Fibroblast of lung (primary cell): ENCODE measurements around the gene TUBB3. TPM values are rescaled to one million over a fixed set of nuclear protein-coding genes. Genes with fewer than 3 reads are reported as not detected.

Experiments used
- DNase-seq, 2 donors: peaks; one replicate each; pipeline versions ENCODE4 v3.0.0 to v3.0.0-alpha.2; 2010; ENCODE audit warnings: low read depth in 2 of 2
- H2AFZ ChIP-seq: 2 replicates; pipeline ENCODE4 v1.5.1; 2012; ENCODE audit warnings: low read length, control low read depth, inconsistent platforms
- H3K27ac ChIP-seq: 2 replicates; pipeline ENCODE4 v1.5.1; 2011; ENCODE audit warnings: low read length, control low read depth; ENCODE audit not compliant: insufficient read depth
- H3K27me3 ChIP-seq: 2 replicates; pipeline ENCODE4 v1.5.1; 2011; ENCODE audit warnings: mild to moderate bottlenecking, low read length; ENCODE audit not compliant: control insufficient read depth, insufficient read depth
- H3K36me3 ChIP-seq: 2 replicates; pipeline ENCODE4 v1.5.1; 2011; ENCODE audit warnings: low read length; ENCODE audit not compliant: control insufficient read depth, insufficient read depth
- H3K4me1 ChIP-seq: 2 replicates; pipeline ENCODE4 v1.5.1; 2011; ENCODE audit warnings: low read length; ENCODE audit not compliant: control insufficient read depth, insufficient read depth; ENCODE audit errors: extremely low read depth
- H3K4me2 ChIP-seq: 2 replicates; pipeline ENCODE4 v1.5.1; 2011; ENCODE audit warnings: low read length, control low read depth; ENCODE audit not compliant: insufficient read depth; ENCODE audit errors: extremely low read depth
- H3K4me3 ChIP-seq, 4 experiments: fragments of 200-600 bp in 1 of 4; sonication (generic) in 1 of 4; replicated peaks in 1 of 4; 2 replicates each; pipeline ENCODE4 v1.5.1; 2011 to 2016; ENCODE audit warnings: low read length in 4 of 4, low read depth in 3 of 4, mild to moderate bottlenecking in 3 of 4, control low read depth in 2 of 4, inconsistent platforms in 1 of 4, mixed read lengths in 1 of 4; ENCODE audit not compliant: insufficient read depth in 1 of 4; ENCODE audit errors: control extremely low read depth in 1 of 4
- H3K79me2 ChIP-seq: 2 replicates; pipeline ENCODE4 v1.5.1; 2012; ENCODE audit warnings: mild to moderate bottlenecking, low read length, inconsistent platforms; ENCODE audit not compliant: control insufficient read depth, insufficient read depth
- H3K9ac ChIP-seq: 2 replicates; pipeline ENCODE4 v1.5.1; 2011; ENCODE audit warnings: mild to moderate bottlenecking, low read length, control low read depth; ENCODE audit not compliant: insufficient read depth
- H3K9me3 ChIP-seq: 2 replicates; pipeline ENCODE4 v1.5.1; 2012; ENCODE audit warnings: low read depth, low read length; ENCODE audit not compliant: control insufficient read depth, insufficient read depth
- H4K20me1 ChIP-seq: 2 replicates; pipeline ENCODE4 v1.5.1; 2011; ENCODE audit warnings: low read length; ENCODE audit not compliant: control insufficient read depth, insufficient read depth; ENCODE audit errors: extremely low read depth
- CTCF ChIP-seq, 2 donors: IDR thresholded peaks in 1 of 2; conservative IDR thresholded peaks in 1 of 2; 1 replicate in 1 of 2; 2 replicates in 1 of 2; pipeline ENCODE4 v1.5.1; 2011 to 2012; ENCODE audit warnings: low read length in 2 of 2, control low read depth in 1 of 2, inconsistent platforms in 1 of 2, low read depth in 1 of 2, mild to moderate bottlenecking in 1 of 2
- EZH2 ChIP-seq: IDR thresholded peaks from 2 replicates; pipeline ENCODE4 v1.5.1; 2012; ENCODE audit warnings: low read length, control low read depth, mild to moderate bottlenecking; ENCODE audit errors: missing control alignments
- polyA plus RNA-seq, 2 donors: library from polyadenylated mRNA; depleted of rRNA in 1 of 2; stranded (reverse) in 1 of 2; unstranded in 1 of 2; fragments of >200 nt; gene quantifications; 2 replicates each; pipeline ENCODE4 v1.2.1, GENCODE V29; 2011 to 2012; ENCODE audit warnings: missing spikeins in 1 of 2
- total RNA-seq: library from RNA; depleted of rRNA; stranded (reverse); fragments of >200 nt; gene quantifications from 2 replicates; pipeline ENCODE4 v1.2.1, GENCODE V29; 2014

Gene TUBB3
- total and polyA plus RNA-seq, 2 donors (not counting 1 experiment from before 2014, with no cell fraction given) = 134 to 294 TPM

GRCh38 chr16:89972244-89973234, 49.4 kb downstream of the TUBB3 start:
- DNase-seq = peak; percentile 80 to 89
- no peak for TF ChIP-seq EZH2
- no peak for TF ChIP-seq CTCF (conservative IDR thresholded peaks at IDR 0.05 in 1 of 2, IDR thresholded peaks at IDR 0.05 in 1 of 2; ENCODE audit: low read depth in 1 of 2, low read length in 2 of 2)
- Histone ChIP-seq H3K4me2 (peak overlapping the region; percentile 87), H3K9ac (peak overlapping the region; percentile 96), H3K27me3 (no peaks in the 10 kb centered on the region), H3K79me2 (peaks cover 48% of the 10 kb centered on the region), H3K4me1 (peaks cover 4% of the 10 kb centered on the region), H3K9me3 (no peaks in the 10 kb centered on the region), H3K27ac (peak overlapping the region; percentile 91), H2AFZ (peak overlapping the region; percentile 91), H3K36me3 (no peaks in the 10 kb centered on the region), H4K20me1 (no peaks in the 10 kb centered on the region), H3K4me3 (peak overlapping the region; percentile 29 to 99 (median 68))

DNA sequence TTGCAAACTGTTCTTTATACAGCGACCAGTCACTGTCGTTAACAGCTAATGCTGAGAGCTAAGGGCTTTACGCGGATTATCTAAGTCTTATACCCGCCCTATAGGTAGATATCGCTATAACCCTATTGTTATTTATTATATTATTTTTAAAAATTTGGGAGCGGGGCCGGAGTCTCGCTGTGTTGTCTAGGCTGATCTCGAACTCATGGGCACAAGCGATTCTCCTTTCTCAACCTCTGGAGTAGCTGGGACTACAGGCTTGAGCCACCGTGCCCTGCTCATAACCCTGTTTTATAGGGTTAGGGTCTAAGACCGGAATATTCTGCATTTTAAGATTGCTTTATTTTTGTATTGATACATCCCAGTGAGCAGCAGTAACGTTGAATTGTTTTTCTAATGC, 50.1 kb downstream of the TUBB3 start:
- peak overlapping the region; percentile 25 for H2AFZ ChIP-seq
- no peak for DNase-seq
- H3K4me3 ChIP-seq = peak overlapping the region; percentile 29 to 99 (median 68)
- TF ChIP-seq CTCF (conservative IDR thresholded peaks at IDR 0.05 in 1 of 2, IDR thresholded peaks at IDR 0.05 in 1 of 2; ENCODE audit: low read depth in 1 of 2, low read length in 2 of 2) (no peak), EZH2 (no peak)
- no peaks in the 10 kb centered on the region for H3K27me3 ChIP-seq
- no peaks in the 10 kb centered on the region for H4K20me1 ChIP-seq
- no peaks in the 10 kb centered on the region for H3K36me3 ChIP-seq
- H3K4me2 ChIP-seq = peak overlapping the region; percentile 38
- H3K9me3 ChIP-seq = no peaks in the 10 kb centered on the region
- peaks cover 54% of the 10 kb centered on the region for H3K79me2 ChIP-seq
- peak overlapping the region; percentile 91 for H3K27ac ChIP-seq
- peaks cover 4% of the 10 kb centered on the region for H3K4me1 ChIP-seq
- H3K9ac ChIP-seq = peak overlapping the region; percentile 96

DNA sequence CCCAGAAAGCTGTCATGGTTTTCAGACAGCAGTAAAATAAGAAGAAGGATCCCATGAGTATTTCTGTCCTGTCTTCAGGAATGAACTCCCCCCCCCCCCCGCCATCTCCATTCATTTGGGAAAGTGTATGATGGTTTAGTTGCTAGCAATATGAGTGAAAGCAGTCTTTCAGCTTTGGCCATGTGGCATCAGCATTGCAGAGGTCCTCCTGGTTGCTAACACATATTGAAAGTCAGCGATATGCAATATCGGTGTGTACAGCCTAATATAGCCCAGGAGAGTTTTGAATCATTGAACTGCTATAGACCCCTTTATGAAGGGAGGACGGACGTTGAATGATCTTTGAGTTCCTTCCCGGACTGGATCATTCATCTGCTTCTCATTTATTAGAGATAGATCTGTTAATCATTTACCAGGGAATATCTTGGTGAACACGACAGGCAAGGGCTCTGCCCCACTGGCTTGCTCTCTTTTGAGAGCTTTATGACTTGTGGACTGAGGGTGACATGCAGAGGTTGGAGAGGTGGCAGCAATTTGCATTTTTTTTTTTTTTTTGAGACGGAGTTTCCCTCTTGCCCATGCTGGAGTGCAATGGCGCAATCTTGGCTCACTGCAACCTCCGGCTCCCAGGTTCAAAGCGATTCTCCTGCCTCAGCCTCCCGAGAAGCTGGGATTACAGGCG, 50.7 kb downstream of the TUBB3 start:
- Histone ChIP-seq H3K9me3 (no peaks in the 10 kb centered on the region), H3K4me3 (peak overlapping the region; percentile 29 to 99 (median 68)), H4K20me1 (no peaks in the 10 kb centered on the region), H3K27me3 (no peaks in the 10 kb centered on the region), H2AFZ (no peak overlapping the region), H3K36me3 (no peaks in the 10 kb centered on the region), H3K9ac (no peak overlapping the region), H3K4me1 (peaks cover 4% of the 10 kb centered on the region), H3K27ac (no peak overlapping the region), H3K4me2 (peak overlapping the region; percentile 38), H3K79me2 (peaks cover 54% of the 10 kb centered on the region)
- TF ChIP-seq CTCF (conservative IDR thresholded peaks at IDR 0.05 in 1 of 2, IDR thresholded peaks at IDR 0.05 in 1 of 2; ENCODE audit: low read depth in 1 of 2, low read length in 2 of 2) = no peak
- no peak for TF ChIP-seq EZH2
- DNase-seq = no peak
